Activated T-cell treated with anti-CD3 and anti-CD28 coated beads for 24 hours (primary cell): ENCODE measurements around the gene FLYWCH1.
A peak's percentile ranks its signal among the peaks of the same experiment; 100 is the strongest.

Experiments used
- DNase-seq: peaks from one replicate; pipeline ENCODE4 v3.0.0-alpha.2; 2020; ENCODE audit warnings: low read depth

FLYWCH1 gene

DNA sequence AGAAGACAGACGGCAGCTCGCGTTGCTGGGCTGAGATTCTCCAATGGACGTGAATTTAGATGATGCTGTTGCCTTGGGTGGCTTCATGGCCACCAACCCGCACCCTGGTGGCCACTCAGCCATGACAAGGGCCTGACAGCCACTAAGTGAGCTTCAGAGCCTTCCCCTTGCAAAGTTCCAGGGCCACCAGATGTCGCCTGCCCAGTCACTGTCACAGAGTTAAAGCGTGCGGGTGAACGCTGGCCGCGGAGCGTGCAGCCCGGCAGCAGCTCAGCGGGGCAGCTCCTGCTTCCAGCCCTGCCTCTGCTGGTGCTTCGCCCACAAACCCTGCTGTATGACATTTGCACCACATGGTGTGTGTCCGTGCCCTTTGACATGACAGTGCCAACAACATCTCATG is 39.0 kb downstream of the FLYWCH1 start:
- DNase-seq = no peak

- no peak for DNase-seq
Measured at GRCh38 chr16:2952679-2953078, 40.9 kb downstream of the FLYWCH1 start.

GRCh38 chr16:2953706-2954627 is 42.2 kb downstream of the FLYWCH1 start:
- no peak for DNase-seq

DNA sequence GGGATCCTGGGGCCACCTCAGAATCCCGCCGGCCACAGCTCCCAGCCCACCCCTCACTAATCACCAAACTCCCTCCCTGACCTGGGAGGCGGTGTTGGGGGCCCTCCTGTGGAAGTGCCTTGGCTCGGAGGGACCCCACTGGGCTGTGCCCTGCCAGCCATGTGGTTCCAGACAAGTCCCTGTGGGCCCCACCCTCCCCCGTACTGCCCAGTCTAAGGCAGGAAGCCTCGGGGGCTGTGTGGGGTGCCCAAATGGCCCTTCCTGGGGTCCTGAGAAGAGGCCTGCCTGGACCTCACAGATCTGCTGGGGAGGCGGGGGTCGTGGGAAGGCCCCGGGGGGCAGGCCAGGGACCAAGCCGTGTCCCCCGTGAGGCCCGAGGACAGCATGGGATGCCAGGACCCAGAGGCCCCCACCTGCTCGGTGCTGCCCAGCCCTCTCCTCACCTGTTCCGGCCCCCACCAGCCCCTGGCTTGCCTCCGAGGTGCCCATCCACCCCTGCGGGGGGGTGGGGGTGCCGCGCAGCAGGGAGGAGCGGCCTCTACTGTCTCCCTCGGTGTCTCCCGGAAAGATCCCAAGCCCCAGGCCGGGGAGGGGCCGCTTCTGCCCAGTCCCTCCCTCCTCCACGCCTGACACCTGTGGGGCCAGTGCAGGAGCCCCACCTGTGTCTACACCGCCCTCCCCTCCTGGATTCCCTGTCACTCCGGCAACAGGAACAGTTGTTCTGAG is 43.1 kb downstream of the FLYWCH1 start:
- DNase-seq = no peak

DNA sequence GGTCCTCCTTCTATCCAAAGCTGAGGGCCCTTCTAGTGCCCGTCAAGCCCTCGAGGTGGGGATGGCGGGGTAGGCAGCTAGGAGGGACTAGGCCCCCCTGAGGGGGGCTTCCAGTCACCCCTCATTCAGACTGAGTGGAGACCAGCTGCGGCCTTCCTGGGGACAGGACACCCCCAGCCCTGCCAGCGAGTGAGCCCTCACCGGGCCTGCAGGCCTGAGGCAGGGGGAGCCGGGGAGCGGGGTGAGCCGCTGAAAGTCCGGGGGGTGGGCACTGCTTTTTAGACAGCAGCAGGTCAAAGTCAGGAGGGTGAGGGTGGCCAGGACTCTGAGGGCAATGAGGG is 43.7 kb downstream of the FLYWCH1 start:
- no peak for DNase-seq

GRCh38 chr16:2955779-2956578 is 44.2 kb downstream of the FLYWCH1 start:
- no peak for DNase-seq

- no peak for DNase-seq
Measured at GRCh38 chr16:2956579-2956956, 44.8 kb downstream of the FLYWCH1 start.

- no peak for DNase-seq
Measured at GRCh38 chr16:2959206-2959605, 47.5 kb downstream of the FLYWCH1 start.

GRCh38 chr16:2960183-2961010 is 48.7 kb downstream of the FLYWCH1 start:
- DNase-seq = no peak

DNA sequence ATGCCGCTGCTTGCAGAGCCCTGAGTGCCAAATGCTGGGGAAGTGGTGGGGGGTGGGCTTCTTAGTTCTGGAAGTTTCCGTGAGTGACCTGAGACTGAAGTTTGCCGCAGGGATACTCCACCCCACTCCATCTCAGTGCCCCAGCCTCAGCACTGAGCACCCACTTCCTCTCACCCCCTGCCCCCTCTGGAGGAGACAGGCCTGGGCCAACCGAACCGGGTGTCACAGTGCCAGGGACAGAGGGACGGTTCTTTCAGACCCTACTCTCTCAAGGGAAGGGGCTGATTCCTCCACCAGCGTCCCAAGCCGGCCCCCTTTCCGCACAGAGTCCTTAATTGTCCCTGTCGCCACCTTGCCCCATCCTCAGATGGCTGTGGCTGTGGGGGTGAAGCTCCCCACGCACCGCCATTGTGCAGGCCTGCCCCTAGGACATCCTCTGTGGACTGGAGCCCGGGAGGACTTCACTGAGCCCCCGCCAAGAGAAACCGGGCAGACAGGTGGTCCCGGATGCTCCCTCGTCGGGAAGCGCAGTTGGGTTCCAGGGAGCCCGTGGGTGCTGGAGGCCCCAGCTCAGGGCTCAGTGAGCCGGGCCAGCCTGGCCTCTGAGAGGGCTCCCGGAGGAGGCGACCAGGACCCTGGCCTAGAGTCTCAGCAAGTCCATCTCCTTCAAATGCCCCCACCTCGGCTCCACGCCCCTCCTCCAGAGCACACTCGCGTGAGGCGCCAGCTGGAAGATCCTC is 50.8 kb downstream of the FLYWCH1 start:
- no peak for DNase-seq

DNA sequence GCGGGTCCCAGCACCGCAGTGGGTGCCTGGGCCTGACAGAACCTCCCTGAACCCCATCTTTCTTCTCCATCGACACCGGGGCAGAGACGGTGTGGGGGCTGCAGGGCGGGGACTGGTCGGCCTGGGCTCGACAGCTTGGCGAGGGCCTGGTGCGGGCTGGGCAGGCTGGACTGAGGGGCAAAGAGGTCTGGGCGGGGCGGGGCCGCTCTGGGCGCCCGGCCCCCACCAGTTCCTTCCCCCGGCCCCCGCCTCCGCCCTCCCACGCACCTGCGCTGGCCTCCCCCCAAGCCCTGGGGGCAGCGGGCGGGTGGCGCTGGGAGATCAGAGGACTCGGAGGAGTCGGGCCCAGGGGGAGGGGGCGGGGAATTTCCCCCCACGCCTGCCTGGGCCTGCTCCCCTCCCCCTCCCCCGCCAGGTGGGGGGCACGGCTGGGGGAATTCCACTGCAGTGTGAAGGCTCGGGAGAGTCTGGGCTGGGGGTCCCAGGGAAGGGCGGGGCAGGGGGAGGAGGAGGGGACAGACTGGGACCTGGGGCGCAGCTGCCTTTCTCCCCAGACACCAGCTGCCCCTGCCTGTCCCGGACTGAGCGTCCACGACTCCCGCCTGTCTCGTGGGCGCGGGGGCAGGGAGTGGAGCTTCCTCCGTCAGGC is 51.5 kb downstream of the FLYWCH1 start:
- no peak for DNase-seq

DNA sequence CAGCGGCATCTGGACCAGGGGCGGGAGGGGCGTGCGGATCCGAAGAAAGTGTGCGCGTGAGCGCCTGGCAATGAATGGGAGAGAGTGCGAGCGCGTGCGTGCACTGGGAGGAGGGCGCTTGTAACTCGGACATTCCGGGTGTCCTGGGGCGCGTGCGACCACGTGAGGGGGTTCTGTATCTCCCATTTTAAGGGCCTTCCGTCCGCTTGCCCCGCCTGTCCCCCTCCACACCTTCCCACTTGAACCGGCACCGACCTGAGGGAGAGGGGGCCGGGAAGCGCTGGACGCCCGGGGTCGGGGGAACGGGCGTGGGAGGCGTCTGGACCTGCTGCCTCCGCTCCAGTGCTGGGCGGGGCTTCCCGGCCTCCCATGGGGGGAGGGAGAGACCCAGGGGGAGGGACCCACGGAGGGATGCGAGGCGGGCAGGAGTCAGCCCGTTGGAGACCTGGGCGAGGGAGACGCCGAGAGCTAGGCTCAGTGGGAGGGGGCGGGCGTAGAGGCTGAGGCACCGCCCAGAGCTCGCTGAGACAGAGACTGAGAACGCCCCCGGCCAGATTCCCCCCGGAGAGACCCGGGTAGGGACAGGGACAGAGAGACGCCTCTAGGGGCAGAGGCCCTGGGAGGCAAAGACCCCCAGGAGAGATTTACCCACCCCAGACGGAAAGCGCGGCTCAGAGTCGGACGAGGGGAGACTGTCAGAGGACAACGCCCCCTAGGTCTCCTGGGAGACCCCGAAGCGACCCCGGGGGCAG is 52.2 kb downstream of the FLYWCH1 start, which contains the start of gene KREMEN2:
TSS of gene KREMEN2 (plus strand) at position 553 of the 752 bp plus-strand sequence. CDS start 246 bp downstream, outside the sequence.
- DNase-seq = no peak

DNA sequence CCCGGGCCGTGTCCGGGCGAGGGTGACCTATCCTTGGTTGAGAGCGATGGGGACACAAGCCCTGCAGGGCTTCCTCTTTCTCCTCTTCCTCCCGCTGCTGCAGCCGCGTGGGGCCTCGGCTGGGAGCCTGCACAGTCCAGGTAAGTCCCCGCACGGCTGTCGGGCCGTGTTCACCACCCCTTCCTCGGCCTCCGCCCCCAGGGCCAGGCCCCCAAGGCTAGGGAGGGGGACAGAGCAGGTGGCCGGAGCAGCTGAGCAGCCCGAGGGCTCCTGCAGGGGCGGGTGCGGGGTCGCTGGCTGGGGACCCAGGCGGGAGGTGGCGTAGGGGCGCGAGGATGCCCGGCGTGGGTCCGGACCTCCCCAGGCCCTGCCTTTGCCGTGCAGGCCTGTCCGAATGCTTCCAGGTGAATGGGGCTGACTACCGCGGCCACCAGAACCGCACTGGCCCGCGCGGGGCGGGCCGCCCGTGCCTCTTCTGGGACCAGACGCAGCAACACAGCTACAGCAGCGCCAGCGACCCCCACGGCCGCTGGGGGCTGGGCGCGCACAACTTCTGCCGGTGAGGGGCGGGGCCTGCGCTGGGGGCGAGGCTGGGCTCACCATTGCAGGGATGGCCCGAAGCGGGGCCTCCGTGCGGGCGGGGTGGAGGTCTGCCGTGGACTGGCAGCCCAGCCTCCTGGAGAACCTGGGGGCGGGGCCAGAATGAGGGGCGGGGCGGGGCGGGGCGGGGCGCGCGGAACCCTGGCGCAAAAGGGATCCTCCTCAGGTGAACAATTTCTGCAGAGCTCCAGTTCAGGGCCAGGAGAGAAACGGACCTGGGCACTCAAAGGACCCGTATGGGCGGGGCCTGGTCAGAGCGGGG is 53.0 kb downstream of the FLYWCH1 start:
- peak; percentile 44 for DNase-seq

DNA sequence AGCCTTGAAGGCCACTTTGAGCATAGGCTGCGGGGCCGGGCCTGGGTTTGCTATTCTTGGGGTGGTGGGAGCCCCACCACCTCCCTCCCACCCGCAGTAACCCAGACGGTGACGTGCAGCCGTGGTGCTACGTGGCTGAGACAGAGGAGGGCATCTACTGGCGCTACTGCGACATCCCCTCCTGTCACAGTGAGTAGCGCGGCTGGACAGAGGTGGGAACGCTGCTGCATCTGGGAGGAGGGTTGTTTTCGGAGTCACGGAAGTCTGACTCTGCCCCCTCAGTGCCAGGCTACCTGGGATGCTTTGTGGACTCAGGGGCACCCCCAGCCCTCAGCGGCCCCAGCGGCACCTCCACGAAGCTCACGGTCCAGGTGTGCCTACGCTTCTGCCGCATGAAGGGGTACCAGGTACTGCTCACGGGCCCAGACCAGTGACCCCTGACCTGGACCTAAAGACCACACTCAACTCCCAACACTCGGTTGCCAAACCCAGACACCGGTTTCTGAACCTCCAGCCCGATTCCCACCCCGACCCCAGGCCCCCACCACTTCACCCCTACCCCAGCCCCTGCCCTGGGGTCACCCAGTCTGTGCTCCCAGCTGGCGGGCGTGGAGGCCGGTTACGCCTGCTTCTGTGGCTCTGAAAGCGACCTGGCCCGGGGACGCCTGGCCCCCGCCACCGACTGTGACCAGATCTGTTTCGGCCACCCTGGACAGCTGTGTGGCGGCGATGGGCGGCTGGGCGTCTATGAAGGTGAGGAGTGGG is 54.5 kb downstream of the FLYWCH1 start:
- no peak for DNase-seq

DNA sequence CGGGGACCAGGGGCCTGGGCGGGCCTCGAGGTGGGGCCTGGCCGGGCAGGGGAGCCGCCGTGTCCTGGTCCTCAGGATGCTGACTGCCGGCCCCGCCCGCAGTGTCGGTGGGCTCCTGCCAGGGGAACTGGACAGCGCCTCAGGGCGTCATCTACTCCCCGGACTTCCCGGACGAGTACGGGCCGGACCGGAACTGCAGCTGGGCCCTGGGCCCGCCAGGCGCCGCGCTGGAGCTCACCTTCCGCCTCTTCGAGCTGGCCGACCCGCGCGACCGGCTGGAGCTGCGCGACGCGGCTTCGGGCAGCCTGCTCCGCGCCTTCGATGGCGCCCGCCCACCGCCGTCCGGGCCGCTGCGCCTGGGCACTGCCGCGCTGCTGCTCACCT is 55.1 kb downstream of the FLYWCH1 start:
- DNase-seq = no peak

DNA sequence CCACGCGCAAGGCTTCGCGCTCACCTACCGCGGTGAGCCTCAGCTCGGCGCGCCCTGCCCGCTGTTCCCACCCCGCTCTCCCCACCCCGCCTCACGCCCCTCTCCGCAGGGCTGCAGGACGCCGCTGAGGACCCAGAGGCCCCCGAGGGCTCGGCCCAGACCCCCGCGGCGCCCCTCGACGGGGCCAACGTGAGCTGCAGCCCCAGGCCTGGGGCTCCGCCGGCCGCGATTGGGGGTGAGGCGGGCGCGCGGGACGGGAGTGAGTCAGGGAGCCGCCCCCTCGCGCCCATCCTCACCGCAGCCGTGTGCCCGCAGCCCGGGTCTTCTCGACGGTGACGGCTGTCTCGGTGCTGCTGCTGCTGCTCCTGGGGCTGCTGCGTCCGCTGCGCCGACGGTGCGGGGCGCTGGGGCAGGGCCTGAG is 55.5 kb downstream of the FLYWCH1 start:
- no peak for DNase-seq

- no peak for DNase-seq
Measured at GRCh38 chr16:2967721-2968161, 56.0 kb downstream of the FLYWCH1 start.

DNA sequence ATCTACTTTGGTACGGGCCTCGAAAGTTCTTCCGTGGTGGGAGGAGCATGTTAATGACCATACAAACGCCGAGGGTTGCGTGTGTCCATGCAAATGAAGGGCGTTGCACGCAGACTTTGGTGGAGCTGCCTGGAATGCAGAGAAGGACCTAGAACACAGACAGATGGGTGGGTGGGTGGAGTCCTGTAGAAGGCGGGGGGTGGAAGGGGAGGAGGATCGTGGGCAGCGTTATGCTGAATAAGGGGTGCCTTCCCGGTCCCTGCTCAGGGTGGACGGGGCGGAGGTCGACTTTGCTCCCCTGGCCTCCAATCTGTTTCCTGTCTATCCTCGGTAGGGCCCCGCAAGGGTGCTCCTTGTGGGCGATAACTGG is 56.6 kb downstream of the FLYWCH1 start:
- no peak for DNase-seq
